DMS153 treated with DMSO at 0.1 percent for 48 hours (cell line): ENCODE results near the gene PARL.
"Not testable (repeated sequence)": the region's sequence is repeated elsewhere in the genome, so short reads cannot be mapped to it uniquely, and the experiment has no call there.

ENCODE experiments used
- DNase-seq: peaks from one replicate; lab custom pipeline; 2025; ENCODE audit not compliant: unreplicated experiment; lab: John Stamatoyannopoulos, UW

Gene PARL

DNA sequence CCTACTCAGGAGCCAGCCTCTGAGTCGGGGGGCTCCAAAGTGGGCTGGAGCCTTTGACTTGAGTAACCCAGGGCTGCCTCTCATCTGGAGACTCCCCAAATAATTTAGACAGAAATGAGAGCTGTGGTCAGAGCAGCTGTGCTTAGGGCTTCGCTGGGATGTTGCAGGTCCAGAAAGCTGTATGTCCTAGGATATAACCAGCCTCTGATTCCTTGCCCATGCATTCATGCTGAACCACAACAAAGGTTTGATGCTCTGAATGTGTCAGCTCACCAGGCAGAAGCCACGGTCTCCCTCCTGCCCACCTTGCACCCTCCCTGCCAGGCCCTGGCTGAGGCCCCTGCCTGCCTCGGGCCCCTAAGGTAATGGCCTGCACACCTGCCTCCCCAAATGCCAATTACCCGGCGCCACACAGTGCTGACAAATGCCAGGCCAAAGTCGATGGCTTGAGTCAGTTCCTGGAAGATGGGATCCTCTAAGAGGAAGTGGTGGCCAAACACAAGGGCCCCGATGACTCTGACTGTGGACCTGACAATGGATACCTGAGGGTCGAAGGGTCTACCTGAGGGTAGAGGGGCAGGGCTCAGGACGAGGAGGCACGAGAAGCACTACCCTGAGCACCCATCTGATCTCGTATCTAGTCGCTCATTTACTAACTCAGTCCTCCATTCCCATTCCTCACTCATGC, 21.7 kb upstream of the PARL start:
- DNase-seq: no peak

GRCh38 chr3:183904833-183905780, 20.4 kb upstream of the PARL start:
- DNase-seq: no peak

DNA sequence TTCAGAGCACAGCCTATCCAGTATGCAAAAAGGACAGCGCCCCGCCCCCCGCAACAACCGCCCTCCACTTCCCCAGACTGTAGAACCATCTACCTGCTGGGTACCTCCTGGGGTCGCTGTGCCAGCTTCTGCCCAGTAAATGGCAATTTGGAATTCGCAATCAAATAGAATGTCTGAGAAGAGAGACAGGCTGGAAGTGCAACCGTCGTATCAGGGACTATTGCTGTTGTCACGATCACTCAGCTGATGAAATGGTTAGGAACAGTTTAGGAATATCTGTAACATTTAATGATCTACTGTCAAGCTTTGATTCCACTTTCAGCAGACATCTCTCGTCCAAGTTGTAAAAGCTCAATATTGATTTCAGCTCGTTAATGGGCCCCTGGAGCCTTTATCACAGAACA, 13.3 kb upstream of the PARL start:
- DNase-seq: no peak

- no peak for DNase-seq
Observed at GRCh38 chr3:183897606-183898005, 12.9 kb upstream of the PARL start.

DNA sequence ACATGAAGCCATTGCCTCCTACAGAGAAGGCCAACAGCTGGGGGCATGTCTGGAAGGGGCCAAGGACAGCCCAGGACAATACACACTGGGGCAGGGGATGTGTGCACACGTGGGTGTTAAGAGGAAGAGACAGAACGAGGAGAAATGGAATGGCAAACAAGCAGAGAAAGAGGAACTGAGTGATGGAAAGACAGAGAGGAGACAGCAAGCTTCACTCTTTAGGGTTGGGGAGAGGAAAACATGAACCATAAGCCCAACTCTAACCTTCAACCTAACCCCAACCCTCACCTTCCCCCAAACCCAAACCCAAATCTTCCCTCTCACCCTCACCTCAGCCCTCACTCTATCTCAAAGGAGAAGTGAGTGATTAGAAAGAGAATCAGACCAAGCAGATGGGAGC, 11.9 kb upstream of the PARL start:
- no peak for DNase-seq

DNA sequence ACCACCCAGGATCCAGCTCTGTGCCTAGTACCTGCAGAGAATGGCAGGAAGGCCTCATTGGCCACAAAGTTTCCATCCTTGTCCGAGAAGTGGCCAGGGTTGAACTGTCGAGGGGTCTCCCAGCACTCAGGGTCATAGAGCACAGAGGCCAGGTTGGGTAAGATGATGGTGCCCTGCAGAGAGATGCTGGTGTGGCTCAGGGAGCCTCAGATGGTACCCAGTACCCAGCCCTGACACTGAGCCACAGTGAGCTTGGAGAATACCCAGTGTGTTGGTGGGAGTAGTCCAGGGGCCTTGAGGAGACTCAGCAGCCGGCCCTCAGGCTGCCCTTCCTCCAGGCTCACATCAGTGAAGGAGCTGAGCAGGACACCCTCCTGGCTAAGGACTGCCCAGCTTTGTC, 11.5 kb upstream of the PARL start:
- DNase-seq: no peak

- no peak for DNase-seq
Observed at GRCh38 chr3:183895774-183896173, 11.1 kb upstream of the PARL start.

GRCh38 chr3:183895296-183895695, 10.6 kb upstream of the PARL start:
- peak; percentile 41 for DNase-seq

DNA sequence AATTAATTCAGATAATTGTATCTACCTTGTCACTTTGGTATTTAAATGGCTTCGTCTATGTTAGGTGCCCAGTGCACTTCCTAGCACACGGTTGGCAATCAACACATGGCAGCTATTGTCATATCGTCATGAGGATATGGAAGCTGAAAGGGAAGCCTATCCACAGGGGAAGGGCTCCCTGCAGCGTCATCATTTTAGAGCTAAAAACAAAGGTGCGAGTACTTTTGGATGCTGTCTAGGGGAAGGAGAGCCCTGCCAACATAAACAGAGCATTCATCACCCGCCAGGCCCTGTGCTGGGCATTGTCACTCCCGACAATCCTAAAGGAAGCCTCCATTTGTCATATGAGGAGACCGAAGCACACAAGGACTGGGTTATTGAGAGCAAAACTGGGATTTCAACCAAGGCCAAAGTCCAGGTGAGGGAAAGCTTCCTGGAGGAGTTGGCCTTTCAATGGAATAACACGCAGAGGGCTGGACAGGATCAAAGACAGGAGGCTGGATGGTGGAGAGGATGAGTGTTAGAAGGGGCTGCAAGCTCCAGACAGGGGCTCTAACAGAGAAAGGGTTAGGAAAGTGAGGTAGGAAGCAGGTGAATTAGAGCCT, 8.0 kb upstream of the PARL start:
- peak; percentile 31 for DNase-seq

DNA sequence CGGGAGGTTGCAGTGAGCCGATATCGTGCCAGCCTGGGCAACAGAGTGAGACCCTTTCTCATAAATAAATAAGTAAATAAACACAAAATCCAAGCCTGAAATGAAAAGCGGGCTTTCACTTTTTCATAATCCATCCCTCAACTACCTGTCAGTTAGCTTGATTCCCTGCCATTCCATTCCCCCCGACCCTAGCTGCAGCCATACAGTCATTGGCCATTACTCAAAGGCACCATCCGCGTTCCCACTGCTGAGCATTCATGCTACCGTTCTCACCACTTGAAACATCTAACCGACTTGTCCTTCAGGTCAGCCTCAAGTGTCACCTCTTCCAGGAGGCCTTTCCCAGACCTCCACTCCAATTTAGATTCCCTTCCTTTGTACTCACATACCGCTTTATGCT, 1.1 kb upstream of the PARL start:
- DNase-seq: no peak

GRCh38 chr3:183884097-183884426, 618 bp downstream of the PARL start:
- DNase-seq: no peak

GRCh38 chr3:183883291-183884096, 1.2 kb downstream of the PARL start:
- DNase-seq: no peak

GRCh38 chr3:183880121-183880520, 4.6 kb downstream of the PARL start:
- no peak for DNase-seq

- no peak for DNase-seq
Observed at GRCh38 chr3:183879243-183879642, 5.4 kb downstream of the PARL start.

GRCh38 chr3:183878071-183878470, 6.6 kb downstream of the PARL start:
- DNase-seq: no peak

DNA sequence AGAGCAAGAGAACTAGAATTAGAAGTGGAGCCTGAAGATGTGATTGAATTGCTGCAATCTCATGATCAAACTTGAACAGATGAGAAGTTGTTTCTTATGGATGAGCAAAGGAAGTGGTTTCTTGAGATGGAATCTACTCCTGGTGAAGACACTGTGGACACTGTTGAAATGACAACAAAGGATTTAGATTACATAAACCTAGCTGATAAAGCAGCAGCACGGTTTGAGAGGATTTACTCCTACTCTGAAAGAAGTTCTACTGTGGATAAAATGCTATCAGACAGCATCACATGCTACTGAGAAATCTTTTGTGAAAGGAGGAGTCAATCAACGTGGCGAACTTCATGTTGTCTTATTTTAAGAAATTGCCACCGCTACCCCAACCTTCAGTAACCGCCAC, 7.5 kb downstream of the PARL start:
- not testable (repeated sequence) for DNase-seq

DNA sequence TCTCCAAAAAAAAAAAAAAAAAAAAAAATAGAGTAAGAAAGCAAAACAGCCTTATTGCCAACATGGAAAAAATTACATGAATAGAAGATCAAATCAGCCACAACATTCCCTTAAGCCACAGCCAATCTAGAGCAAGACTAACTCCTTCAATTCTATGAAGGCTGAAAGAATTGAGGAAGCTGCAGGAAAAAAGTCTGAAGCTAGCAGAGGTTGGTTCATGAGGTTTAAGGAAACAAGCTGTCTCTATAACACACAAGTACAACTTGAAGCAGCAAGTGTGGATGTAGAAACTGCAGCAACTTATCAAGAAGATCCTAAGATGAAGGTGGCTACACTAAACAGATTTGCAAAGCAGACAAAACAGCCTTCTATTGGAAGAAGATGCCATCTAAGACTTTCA, 9.3 kb downstream of the PARL start:
- DNase-seq: no peak

GRCh38 chr3:183873914-183874313, 10.8 kb downstream of the PARL start:
- no peak for DNase-seq

- no peak for DNase-seq
Observed at GRCh38 chr3:183871541-183871940, 13.1 kb downstream of the PARL start.

GRCh38 chr3:183870563-183870962, 14.1 kb downstream of the PARL start:
- no peak for DNase-seq

DNA sequence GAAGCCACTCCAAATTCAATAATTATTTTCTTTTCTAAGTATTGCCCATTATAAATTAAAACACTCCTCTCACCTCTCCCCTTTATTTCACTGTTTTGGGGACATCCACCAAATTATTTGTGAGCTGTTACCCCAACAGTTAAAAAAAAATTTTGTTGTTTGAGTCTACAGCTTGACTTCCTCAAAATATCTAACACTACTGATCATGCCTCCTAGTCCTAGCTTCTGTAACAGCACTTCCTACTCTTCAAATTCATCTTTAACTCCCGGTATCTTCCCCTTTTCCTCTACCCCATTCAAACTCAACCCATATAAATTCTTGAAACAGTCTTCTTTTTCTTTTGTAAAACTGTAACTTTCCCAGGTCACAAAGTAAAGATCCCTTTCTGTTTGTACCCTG, 15.9 kb downstream of the PARL start:
- no peak for DNase-seq
